ENCODE measurements around the gene CNTROB.
"Not testable (repeated sequence)": the region's sequence is repeated elsewhere in the genome, so short reads cannot be mapped to it uniquely, and the experiment has no call there.

The CNTROB gene

GRCh38 chr17:7943291-7943690 lies 11.3 kb downstream of the CNTROB start:
- no peak for DNase-seq

GRCh38 chr17:7944326-7944725 lies 12.3 kb downstream of the CNTROB start:
- no peak for DNase-seq

- DNase-seq, result no peak
Measured at GRCh38 chr17:7945651-7946050, 13.6 kb downstream of the CNTROB start.

- no peak for DNase-seq
Measured at GRCh38 chr17:7946441-7946840, 14.4 kb downstream of the CNTROB start.

GRCh38 chr17:7947651-7948050 lies 15.6 kb downstream of the CNTROB start:
- DNase-seq, result no peak

GRCh38 chr17:7950578-7950977 lies 18.6 kb downstream of the CNTROB start:
- no peak for DNase-seq

GRCh38 chr17:7951143-7951792 lies 19.3 kb downstream of the CNTROB start:
- DNase-seq, result no peak

- DNase-seq, result not testable (repeated sequence)
Measured at GRCh38 chr17:7953266-7953665, 21.3 kb downstream of the CNTROB start.

- no peak for DNase-seq
Measured at GRCh38 chr17:7955414-7956227, 23.6 kb downstream of the CNTROB start.

GRCh38 chr17:7956228-7956965 lies 24.4 kb downstream of the CNTROB start:
- DNase-seq, result no peak

- no peak for DNase-seq
Measured at GRCh38 chr17:7959503-7960253, 27.7 kb downstream of the CNTROB start.

GRCh38 chr17:7961421-7961820 lies 29.4 kb downstream of the CNTROB start:
- no peak for DNase-seq

- no peak for DNase-seq
Measured at GRCh38 chr17:7967751-7968150, 35.7 kb downstream of the CNTROB start.

- DNase-seq, result no peak
Measured at GRCh38 chr17:7969433-7969832, 37.4 kb downstream of the CNTROB start.

- DNase-seq, result no peak
Measured at GRCh38 chr17:7971651-7972050, 39.6 kb downstream of the CNTROB start.

- DNase-seq, result no peak
Measured at GRCh38 chr17:7972131-7972785, 40.3 kb downstream of the CNTROB start.

- no peak for DNase-seq
Measured at GRCh38 chr17:7974638-7975131, 42.7 kb downstream of the CNTROB start.

GRCh38 chr17:7977039-7977438 lies 45.0 kb downstream of the CNTROB start:
- no peak for DNase-seq

GRCh38 chr17:7977805-7978204 lies 45.8 kb downstream of the CNTROB start:
- DNase-seq, result peak; percentile 17

- no peak for DNase-seq
Measured at GRCh38 chr17:7982173-7982572, 50.2 kb downstream of the CNTROB start.

GRCh38 chr17:7982666-7983065 lies 50.7 kb downstream of the CNTROB start:
- DNase-seq, result peak; percentile 18

- DNase-seq, result no peak
Measured at GRCh38 chr17:7984904-7985303, 52.9 kb downstream of the CNTROB start.
